Measurements from ENCODE around the gene CLOCK.
"Not testable (repeated sequence)": the region's sequence is repeated elsewhere in the genome, so short reads cannot be mapped to it uniquely, and the experiment has no call there.

The CLOCK gene

DNA sequence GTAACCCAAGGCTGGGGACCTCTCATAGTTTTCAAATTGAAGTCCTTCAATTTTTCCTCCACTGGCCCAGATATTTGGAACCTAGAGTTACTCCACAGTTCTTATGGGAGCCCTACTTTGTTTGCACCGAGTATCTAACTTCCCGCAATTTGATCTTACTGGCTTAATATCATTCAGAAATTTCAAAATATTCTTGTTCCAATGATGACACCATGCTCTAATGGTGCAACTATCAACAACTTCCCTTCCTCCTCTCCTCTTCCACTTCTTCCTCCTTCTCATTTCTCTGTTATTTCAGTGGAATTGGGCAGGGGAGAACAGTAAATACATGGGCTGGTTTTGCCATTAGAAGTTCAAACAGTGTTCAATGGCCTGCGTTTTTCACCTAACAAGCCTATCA is 25.1 kb upstream of the CLOCK start:
- FAIRE-seq (no peak), DNase-seq (ENCODE audit: insufficient read length, low spot score) (no peak)
- TF ChIP-seq, protein P1, sequence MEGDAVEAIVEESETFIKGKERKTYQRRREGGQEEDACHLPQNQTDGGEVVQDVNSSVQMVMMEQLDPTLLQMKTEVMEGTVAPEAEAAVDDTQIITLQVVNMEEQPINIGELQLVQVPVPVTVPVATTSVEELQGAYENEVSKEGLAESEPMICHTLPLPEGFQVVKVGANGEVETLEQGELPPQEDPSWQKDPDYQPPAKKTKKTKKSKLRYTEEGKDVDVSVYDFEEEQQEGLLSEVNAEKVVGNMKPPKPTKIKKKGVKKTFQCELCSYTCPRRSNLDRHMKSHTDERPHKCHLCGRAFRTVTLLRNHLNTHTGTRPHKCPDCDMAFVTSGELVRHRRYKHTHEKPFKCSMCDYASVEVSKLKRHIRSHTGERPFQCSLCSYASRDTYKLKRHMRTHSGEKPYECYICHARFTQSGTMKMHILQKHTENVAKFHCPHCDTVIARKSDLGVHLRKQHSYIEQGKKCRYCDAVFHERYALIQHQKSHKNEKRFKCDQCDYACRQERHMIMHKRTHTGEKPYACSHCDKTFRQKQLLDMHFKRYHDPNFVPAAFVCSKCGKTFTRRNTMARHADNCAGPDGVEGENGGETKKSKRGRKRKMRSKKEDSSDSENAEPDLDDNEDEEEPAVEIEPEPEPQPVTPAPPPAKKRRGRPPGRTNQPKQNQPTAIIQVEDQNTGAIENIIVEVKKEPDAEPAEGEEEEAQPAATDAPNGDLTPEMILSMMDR (IDR thresholded peaks at IDR 0.05; ENCODE audit: insufficient read depth, missing control alignments): no peak

DNA sequence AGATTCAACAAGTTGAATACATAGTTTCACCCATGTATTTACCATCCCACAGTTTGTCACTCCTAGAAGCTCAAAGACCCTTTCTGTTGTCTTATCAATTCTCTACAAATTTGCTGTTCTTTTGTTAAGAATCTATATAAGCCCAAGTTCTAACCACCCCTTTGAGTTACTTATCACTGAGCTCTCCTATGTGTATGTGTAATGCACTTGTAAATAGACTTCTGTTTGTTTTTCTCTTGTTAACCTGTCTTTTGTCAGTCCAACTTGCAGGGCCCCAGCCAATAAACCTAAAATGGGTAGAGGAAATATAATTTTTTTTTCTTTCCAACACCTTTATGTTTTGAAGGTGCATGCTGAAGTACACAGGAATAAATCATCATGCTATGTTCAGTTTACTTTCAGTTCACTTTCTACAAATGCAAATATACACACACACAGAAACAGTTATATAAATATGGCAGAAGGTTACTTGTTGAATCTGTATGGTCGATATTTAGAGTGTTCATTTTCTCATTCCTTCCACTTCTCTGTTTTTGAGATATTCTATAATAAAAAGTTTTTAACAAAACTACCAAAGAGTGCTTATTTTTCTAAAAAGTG is 22.3 kb upstream of the CLOCK start:
- FAIRE-seq: no peak
- DNase-seq (ENCODE audit: insufficient read length, low spot score): no peak
- TF ChIP-seq, protein P1 (IDR thresholded peaks at IDR 0.05; ENCODE audit: insufficient read depth, missing control alignments): no peak

DNA sequence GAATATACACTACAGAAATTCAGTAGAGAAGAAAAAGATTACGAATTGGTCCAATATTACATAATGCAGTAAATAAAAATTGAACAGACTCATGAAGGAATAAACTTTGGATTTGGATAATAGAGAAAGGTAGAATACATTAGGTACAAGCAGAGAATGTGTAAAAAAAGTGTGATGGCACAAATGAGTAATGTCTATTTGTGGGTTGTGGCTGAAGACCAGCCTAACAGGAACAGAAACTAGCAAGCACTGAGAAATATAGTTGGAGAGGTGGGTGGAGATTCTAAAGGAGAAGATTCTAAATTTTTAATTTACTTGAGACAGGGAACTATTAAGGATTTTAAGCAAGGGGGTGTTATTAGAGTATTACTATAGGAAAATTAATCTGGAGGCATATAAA is 15.2 kb upstream of the CLOCK start:
- FAIRE-seq (no peak), DNase-seq (ENCODE audit: insufficient read length, low spot score) (no peak)

DNA sequence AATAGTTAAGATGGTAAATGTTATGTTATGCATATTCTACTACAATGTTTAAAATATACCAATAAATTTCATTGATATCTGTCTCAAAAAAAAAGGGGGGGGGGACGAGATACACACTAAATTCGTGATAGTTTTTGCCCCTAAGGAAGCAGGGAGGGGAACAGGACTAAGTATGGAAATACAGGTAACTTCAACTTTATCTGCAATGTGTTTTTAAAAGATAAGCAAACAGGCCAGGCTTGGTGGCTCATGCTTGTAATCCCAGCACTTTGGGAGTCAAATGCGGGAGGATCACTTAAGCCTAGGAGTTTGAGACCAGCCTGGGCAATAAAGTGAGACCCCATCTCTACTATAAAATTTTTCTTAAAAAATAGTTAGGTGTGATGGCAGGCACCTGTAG is 13.4 kb upstream of the CLOCK start:
- DNase-seq (ENCODE audit: insufficient read length, low spot score) (no peak), FAIRE-seq (no peak)
- TF ChIP-seq, protein P1 (IDR thresholded peaks at IDR 0.05; ENCODE audit: insufficient read depth, missing control alignments): no peak

More for the DNA sequence above, 15.2 kb upstream of the CLOCK start:
- TF ChIP-seq, protein P1 (IDR thresholded peaks at IDR 0.05; ENCODE audit: insufficient read depth, missing control alignments): no peak

DNA sequence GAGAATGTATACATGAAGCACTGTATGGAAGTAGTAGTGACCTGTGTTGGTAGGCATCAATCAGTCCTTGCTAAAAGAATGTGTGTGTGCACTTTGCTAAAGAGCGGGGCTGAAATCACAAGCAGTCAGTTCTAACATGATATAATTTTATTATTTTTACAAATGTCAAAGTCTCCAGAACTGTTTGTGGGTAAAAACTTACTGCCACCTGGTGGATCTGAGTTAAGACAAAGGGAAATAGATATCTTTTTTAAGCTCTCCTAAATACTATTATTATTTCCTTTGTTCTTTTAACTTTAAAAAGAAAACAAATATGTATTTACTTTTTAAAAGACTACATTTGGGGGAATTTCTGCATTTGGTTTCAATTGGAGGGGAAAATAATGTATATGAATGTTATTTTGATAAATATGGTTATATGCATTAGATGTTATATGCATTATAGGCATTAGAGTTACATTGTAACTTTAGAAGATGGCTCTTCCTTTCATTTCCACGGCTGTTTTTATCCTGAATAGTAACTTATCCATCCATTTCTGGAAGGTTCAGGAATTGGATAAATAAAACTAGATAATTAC is 7.8 kb upstream of the CLOCK start:
- FAIRE-seq (no peak), DNase-seq (ENCODE audit: insufficient read length, low spot score) (no peak)

DNA sequence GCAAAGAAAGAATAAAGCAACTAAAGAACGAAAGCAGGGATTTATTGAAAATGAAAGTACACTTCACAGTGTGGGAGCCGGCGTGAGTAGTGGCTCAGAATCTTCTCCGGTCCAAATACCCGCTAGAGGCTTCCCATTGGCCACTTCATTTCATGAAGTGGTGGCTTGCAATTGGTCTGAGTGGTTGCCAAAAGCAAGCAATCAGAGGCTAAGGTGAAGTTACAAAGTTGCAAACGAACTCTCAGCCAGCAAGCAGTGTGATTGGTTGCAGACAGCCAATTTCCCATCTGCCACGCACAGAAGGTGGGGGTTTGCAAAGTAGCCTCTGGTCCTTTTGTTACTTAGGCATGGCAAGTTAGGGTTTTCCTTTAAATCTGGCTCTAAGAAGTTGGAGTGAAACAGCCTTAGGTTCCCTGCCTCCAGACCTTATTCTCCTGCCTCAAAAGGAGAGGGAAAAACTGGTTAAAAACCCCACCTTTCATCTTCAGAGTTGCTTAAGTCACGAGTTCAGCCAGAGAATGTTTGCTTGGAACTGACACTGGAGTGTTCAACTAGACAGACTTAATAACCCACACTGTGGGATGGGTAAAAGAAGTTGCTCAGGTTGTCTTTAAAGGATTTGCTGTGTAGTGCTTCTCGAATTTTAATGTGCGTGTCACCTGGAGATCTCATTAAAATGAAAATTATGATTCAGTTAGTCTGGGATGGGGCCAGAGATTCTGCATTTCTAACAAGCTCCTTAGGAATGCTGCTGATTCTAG is 6.9 kb upstream of the CLOCK start:
- TF ChIP-seq, protein P1 (IDR thresholded peaks at IDR 0.05; ENCODE audit: insufficient read depth, missing control alignments): no peak
- FAIRE-seq (no peak), DNase-seq (ENCODE audit: insufficient read length, low spot score) (no peak)

More for the DNA sequence above, 7.8 kb upstream of the CLOCK start:
- TF ChIP-seq, protein P1 (IDR thresholded peaks at IDR 0.05; ENCODE audit: insufficient read depth, missing control alignments): peak; percentile 44

DNA sequence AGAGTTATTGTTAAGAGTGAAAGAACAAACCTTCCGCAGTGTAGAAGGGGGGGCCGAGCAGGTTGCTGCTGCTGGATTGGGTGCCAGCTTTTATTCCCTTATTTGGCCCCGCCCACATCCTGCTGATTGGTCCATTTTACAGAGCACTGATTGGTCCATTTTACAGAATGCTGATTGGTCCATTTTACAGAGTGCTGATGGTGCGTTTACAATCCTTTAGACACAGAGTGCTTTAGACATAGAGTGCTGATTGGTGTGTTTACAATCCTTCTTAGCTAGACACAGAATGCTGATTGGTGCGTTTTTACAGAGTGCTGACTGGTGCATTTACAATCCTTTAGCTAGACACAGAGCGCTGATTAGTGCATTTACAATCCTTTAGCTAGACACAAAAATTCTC is 5.3 kb upstream of the CLOCK start:
- DNase-seq (ENCODE audit: insufficient read length, low spot score); FAIRE-seq: not testable (repeated sequence)
